Progenitor cell of endocrine pancreas (in vitro differentiated cells): ENCODE data around the gene C12orf54. TPM values are rescaled to one million over a fixed set of nuclear protein-coding genes. Genes with fewer than 3 reads are reported as not detected.
"Not testable (repeated sequence)": the region's sequence is repeated elsewhere in the genome, so short reads cannot be mapped to it uniquely, and the experiment has no call there.

Experiments used
- DNase-seq: peaks from one replicate; pipeline ENCODE4 v3.0.0; 2021; ENCODE audit warnings: low spot score; ENCODE audit not compliant: unreplicated experiment
- H3K27ac Mint-ChIP-seq: 2 replicates; pipeline ENCODE4 v1.8.0; 2021; ENCODE audit warnings: mild to moderate bottlenecking, moderate library complexity, mixed read lengths
- H3K27me3 Mint-ChIP-seq: 2 replicates; pipeline ENCODE4 v1.8.0; 2021; ENCODE audit warnings: mixed read lengths
- H3K36me3 Mint-ChIP-seq: 2 replicates; pipeline ENCODE4 v1.8.0; 2022; ENCODE audit warnings: mixed read lengths; ENCODE audit not compliant: insufficient read depth
- H3K4me1 Mint-ChIP-seq: 2 replicates; pipeline ENCODE4 v1.8.0; 2021; ENCODE audit warnings: low read depth, mixed read lengths
- H3K4me3 Mint-ChIP-seq: 2 replicates; pipeline ENCODE4 v1.8.0; 2021; ENCODE audit warnings: low read depth, mild to moderate bottlenecking, moderate library complexity, mixed read lengths
- H3K9me3 Mint-ChIP-seq: 2 replicates; pipeline ENCODE4 v1.8.0; 2021; ENCODE audit warnings: low read depth, mixed read lengths
- CTCF ChIP-seq: fragments of 200-600 bp; sonication (generic); IDR thresholded peaks from one replicate; pipeline ENCODE4 v1.5.0; 2021; ENCODE audit warnings: antibody characterized with exemption, mild to moderate bottlenecking; ENCODE audit not compliant: unreplicated experiment
- total RNA-seq: library from RNA; stranded (reverse); gene quantifications from 2 replicates; pipeline ENCODE4 v1.2.1, GENCODE V29; 2021

The C12orf54 gene
- total RNA-seq, 1 donor from 2014 or later: not detected

- Mint-ChIP-seq H3K4me3 (no peak overlapping the region), H3K36me3 (no peaks in the 10 kb centered on the region), H3K27me3 (peaks cover 3% of the 10 kb centered on the region), H3K4me1 (no peaks in the 10 kb centered on the region), H3K9me3 (peaks cover 6% of the 10 kb centered on the region), H3K27ac (no peak overlapping the region)
- TF ChIP-seq CTCF: no peak
- DNase-seq: no peak
These were observed 34.5 kb upstream of the C12orf54 start for GRCh38 chr12:48447755-48448154.

- H3K9me3 Mint-ChIP-seq: peaks cover 6% of the 10 kb centered on the region
- no peak for TF ChIP-seq CTCF
- no peaks in the 10 kb centered on the region for H3K27me3 Mint-ChIP-seq
- H3K4me3 Mint-ChIP-seq: no peak overlapping the region
- no peaks in the 10 kb centered on the region for H3K4me1 Mint-ChIP-seq
- DNase-seq: no peak
- no peaks in the 10 kb centered on the region for H3K36me3 Mint-ChIP-seq
- no peak overlapping the region for H3K27ac Mint-ChIP-seq
These were observed 30.9 kb upstream of the C12orf54 start for GRCh38 chr12:48451372-48451771.

GRCh38 chr12:48452961-48453360 is 29.3 kb upstream of the C12orf54 start:
- not testable (repeated sequence) for H3K4me3 Mint-ChIP-seq, DNase-seq, H3K27me3 Mint-ChIP-seq, H3K36me3 Mint-ChIP-seq, H3K27ac Mint-ChIP-seq, H3K9me3 Mint-ChIP-seq, H3K4me1 Mint-ChIP-seq

GRCh38 chr12:48454667-48455066 is 27.6 kb upstream of the C12orf54 start:
- DNase-seq: no peak
- no peak overlapping the region for H3K4me3 Mint-ChIP-seq
- H3K4me1 Mint-ChIP-seq: no peaks in the 10 kb centered on the region
- peak; percentile 33 for TF ChIP-seq CTCF
- H3K27me3 Mint-ChIP-seq: peaks cover 9% of the 10 kb centered on the region
- no peaks in the 10 kb centered on the region for H3K36me3 Mint-ChIP-seq
- no peak overlapping the region for H3K27ac Mint-ChIP-seq
- H3K9me3 Mint-ChIP-seq: peaks cover 6% of the 10 kb centered on the region

GRCh38 chr12:48455116-48455515 is 27.2 kb upstream of the C12orf54 start:
- DNase-seq: no peak
- H3K36me3 Mint-ChIP-seq: no peaks in the 10 kb centered on the region
- H3K27ac Mint-ChIP-seq: no peak overlapping the region
- H3K27me3 Mint-ChIP-seq: peaks cover 9% of the 10 kb centered on the region
- peaks cover 3% of the 10 kb centered on the region for H3K9me3 Mint-ChIP-seq
- no peak overlapping the region for H3K4me3 Mint-ChIP-seq
- no peaks in the 10 kb centered on the region for H3K4me1 Mint-ChIP-seq
- TF ChIP-seq CTCF: no peak

GRCh38 chr12:48459259-48459658 is 23.0 kb upstream of the C12orf54 start:
- Mint-ChIP-seq H3K27me3 (peaks cover 18% of the 10 kb centered on the region), H3K9me3 (peaks cover 8% of the 10 kb centered on the region), H3K36me3 (no peaks in the 10 kb centered on the region), H3K4me3 (no peak overlapping the region), H3K4me1 (no peaks in the 10 kb centered on the region), H3K27ac (no peak overlapping the region)
- DNase-seq: no peak
- no peak for TF ChIP-seq CTCF

GRCh38 chr12:48469027-48469426 is 13.3 kb upstream of the C12orf54 start:
- H3K4me1 Mint-ChIP-seq, DNase-seq, H3K27ac Mint-ChIP-seq, H3K36me3 Mint-ChIP-seq, H3K4me3 Mint-ChIP-seq, H3K27me3 Mint-ChIP-seq: not testable (repeated sequence)
- peaks cover 58% of the 10 kb centered on the region for H3K9me3 Mint-ChIP-seq
